HG03108 (cell line): Measurements from ENCODE around the gene OTUB2.

Source experiments
- ATAC-seq: cut with Tn5 transposase; IDR thresholded peaks from one replicate; pipeline ENCODE4 v1.9.1; 2021; ENCODE audit warnings: moderate library complexity; ENCODE audit not compliant: unreplicated experiment

Gene OTUB2

DNA sequence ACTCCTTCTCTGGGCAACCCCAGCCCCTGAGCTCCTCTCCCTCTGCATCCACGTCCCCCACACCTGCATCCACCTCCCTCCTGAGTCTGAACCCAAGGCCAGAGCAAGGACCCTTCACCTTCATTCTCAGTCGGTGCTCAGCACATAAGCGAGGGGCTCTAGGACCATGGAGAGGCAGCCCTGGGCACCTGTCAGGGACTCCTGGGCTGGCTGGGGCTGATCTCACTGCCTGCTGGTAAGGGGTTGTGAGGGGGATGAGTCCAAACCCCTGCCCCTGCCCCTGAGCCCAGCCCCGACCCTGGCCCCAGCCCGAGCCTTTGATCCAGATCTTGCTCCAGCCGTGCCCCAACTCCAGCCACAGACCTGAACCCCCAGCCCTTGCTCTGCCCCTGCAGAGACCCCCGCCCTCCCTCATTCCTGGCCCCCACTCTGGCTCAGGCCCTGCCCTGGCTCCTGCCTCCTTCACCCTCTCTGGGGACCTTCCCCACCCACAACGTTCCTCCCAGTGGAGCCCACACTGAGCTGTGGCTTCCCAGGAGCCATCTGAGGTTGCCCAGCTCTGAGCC is 29.9 kb upstream of the OTUB2 start:
- ATAC-seq, result no peak

DNA sequence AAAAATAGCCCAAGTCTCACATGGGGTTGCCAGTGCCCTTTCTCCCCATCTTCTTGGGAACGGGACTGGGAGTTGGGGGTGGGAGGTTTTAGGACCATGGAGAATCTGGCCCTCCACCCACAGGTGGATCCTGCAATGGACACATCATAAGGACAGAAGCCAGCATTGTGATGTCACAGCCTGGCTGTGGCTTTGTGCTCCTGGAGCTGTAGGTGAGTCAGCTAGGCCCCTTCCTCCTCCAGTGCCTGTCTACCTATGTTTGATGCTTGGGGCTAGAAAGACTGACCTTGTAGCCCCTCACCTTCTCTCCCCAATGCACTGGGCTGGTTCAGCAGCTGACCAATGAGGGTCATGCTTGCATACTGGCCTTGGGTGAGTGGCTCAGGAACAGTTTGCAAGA is 29.1 kb upstream of the OTUB2 start, which contains the start of gene CCDC197:
TSS of gene CCDC197 (plus strand) at position 220 of the 400 bp plus-strand sequence. CDS start 831 bp downstream, outside the sequence.
- ATAC-seq, result no peak

DNA sequence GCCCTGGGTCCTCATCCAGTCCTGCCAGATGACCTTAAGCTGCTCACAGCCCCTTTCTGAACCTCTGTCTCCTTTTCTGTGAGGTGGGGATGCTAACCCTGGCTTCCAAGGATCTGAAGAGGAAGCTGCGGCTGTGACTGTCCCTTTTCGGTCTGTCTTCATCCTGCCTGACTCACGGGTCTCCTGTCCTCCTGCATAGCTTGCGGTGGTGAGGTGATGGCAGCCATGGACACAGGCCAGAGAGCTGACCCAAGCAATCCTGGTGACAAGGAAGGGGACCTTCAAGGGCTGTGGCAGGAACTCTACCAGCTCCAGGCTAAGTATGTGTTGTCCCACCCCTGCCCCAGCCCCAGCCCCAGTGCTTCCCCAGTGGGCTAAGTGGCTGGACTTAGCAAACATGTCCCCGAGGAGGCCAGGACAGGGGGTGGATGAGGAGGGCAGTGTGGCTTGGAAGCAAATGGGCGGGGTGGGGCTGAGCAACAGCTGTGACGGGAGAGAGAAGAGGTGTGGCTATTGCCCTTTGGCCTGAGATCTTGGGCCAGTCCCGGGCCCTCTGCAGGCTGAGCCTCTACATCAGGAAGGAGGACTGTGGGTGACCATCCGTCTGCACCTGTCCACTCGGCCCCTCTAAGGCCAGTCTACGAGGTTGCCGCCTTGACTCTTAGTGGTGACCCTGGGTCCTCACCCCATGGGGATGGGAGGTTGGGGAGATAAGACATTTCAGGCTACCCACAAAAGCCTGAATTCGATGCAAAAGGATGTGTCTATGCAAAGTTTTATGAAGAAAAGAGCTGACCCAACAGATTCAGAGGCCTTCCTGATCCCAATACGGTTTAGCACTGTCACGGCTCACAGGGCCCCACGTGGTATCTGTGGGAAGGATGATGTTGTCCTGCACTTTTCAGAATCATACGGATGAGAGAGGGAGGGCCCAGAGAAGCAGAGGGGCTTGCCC is 27.9 kb upstream of the OTUB2 start:
- ATAC-seq, result no peak

DNA sequence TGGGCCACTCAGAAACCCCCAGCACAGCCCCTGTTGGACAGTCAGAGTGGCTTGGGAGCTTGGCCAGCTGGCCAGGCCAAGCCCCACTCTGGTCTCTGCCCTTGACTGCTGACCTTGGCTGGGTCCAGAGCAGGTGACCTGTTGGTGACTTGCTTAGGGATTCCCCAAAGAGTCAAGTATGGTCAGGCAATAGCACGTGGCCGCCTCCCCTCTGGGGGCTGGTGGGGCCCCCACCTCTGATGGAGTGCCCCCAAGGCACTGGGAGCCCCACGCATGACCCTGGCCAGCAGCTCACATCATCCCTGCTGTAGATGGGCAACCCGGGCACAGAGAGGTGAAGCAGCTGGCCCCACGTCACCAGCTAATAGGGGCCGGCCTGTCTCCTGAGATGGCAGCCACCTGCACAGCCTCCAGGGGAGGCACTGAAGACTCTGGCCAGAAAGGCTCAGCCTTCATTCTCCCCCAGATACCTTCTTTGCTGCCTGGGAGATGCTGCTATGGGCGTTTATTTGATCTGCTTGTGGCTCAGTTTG is 27.2 kb upstream of the OTUB2 start:
- ATAC-seq, result no peak

DNA sequence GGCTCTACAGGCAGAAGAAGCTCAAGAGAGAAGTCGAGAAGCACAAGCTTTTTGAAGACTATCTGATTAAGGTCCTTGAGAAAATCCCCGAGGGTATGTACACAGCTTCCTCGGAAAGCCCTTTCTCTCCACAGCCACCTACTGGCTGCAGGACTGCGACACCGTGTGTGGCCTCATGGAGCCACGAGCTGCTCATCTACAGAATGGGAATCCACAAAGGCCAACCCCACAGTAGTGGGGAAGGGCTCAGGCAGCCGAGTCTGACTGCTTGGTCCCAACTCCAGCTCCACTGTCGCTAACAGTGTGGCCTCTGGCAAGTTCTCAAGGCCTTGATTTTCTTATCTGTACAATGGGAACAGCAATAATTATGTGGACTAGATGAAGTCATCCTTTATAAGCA is 26.6 kb upstream of the OTUB2 start:
- ATAC-seq, result no peak

DNA sequence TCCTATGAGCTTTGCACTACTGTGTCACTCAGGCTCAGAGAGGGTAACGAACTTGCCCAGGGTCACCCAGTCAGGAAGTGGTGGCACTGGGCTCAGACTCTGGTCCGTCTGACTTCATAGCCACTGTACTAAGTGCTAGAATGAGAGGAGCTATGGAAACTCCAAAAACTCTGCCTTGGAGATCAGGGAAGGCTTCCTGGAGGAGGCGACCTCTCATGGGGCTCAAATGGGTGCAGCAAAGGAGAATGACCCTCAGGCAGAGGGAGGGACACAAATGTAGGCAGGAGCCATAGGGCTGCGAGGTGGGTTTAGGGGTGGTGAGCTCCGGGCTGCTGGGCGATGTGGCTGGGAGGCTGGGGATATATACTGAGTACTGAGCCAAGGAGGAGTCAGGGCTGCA is 25.9 kb upstream of the OTUB2 start:
- ATAC-seq, result no peak

DNA sequence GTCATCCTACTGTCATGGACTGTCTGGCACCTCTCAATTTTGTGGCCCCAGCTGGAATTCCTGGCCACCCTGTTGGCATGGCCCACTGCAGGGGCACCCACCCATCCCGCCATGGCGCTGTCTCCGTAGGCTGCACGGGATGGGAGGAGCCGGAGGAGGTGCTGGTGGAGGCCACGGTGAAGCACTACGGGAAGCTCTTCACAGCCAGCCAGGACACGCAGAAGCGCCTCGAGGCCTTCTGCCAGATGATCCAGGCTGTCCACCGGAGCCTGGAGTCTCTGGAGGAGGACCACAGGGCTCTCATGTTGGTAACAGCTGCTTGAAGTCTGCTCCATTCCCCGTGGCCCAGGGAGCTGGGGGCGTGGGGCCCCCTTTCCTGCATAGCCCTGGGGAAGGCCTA is 25.1 kb upstream of the OTUB2 start:
- ATAC-seq, result no peak

DNA sequence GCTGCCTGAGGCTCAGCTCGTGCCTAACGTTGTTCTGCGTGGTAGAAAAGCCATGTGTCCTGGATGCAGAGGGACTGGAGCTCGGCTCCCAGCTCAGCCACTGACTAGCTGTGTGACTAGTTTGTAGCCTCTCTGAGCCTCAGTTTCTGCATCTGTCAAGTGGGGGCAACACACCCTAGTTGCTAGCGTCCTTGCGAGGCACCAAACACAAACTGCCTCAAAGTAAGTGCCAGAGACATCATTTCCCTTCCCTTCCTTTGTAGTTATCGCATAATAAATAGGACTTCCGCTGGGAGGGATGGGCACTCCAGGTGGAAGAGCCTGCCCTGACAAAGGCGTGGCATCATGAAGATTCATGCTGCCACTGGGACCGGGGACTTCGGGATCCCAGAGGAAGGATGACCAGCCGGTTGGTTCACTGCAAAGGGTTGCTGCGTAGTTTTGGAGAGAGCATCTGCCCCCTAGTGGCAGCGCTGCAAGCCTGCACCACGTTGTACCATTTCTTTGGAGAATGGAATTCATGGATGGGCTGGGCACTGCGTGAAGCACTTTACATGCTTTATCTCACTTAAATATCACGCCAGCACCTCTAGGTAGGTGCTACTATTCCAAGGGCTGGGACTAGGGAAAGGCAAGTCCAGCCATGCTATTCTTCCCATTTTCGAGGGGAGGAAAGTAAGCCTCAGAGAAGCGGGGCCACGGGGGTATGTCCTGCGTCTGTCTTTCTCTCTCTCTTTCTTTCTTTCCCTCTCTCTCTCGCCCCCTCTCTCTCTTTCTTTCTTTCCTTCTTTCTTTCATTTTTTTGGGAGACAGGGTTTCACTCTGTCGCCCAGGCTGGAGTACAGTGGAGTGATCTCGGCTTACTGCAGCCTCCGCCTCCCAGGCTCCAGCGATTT is 24.4 kb upstream of the OTUB2 start:
- ATAC-seq, result no peak

DNA sequence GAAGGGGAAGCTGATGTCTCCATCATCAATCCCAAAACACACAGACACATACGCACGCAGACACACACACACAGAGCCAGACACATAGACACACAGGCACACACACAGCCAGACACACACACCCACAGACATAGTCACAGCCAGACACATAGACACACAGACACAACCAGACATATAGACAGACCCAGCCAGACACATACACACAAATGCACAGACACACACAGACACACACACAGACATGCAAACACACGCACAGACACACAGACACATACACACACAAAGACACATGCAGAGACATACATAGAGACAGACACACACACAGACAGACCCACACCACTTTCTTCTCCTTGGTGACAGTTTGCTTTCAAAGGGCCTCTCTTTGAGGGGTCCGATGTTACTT is 22.7 kb upstream of the OTUB2 start:
- no peak for ATAC-seq

DNA sequence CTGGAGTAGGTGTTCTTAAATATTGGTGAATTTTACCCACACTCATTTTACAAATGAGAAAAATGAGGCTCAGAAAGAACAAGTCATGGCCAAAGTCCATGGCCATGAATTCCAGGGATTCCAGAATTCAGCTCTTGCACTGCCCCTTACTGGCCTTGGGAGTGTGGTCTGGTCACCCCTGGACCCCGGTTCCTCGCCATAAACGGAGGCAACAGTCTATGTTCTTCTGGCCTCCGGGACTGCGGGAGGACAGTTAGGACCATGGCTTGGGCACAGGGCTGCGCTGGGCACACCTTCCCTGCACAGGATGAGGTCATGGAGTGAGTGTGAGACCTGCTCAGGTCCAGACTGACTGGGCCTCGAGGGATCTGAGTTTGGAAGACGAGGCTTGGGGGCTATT is 22.1 kb upstream of the OTUB2 start:
- no peak for ATAC-seq

DNA sequence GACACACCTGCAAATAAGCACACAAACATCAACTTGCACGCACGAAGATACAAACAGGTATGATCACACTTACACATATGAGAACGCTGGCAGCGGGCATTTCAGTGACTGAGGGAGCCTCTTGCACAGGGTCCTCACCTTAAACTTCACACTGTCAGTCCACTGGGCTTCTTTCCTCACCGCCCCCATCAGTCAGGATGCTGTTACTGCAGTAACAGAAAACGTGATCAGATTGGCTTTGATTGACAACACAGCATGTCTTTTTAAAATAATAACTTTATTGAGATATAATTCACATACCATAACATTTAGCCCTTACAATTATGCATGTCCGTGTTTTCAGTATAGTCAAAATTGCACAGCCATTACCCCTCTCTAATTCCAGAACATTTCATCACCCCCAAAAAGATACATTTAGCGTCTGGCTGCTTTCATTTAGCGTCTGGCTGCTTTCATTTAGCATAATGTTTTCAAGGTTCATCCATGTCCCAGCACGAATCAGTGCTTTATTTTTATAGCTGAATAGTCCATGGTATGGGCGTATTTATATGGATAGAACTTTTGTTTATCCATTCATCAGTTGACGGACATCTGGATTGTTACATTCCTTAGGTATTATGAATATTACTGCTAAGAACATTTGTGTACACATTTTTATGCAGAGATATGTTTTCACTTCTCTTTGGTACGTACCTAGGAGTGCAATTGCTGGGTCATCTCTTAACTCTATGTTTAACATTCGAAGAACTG is 20.6 kb upstream of the OTUB2 start:
- no peak for ATAC-seq

DNA sequence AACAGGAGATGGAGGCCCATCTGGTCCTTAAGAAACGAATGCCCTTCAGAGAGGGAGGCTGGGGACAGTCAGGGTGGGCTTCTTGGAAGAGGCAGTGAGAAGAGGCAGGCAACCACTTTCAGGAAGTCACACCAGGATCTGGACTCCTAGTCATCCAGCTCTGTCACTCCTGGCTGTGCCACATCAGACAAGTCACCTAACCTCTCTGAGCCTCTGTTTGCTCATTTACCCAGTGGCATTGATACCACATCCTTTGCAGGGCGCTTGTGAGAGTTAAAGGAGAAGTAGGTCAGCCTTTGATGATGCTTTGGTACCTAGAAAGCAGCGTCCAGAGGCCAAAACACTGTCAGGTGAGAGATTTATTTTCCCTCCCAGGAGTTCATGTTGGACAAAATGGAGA is 17.9 kb upstream of the OTUB2 start:
- ATAC-seq, result no peak

DNA sequence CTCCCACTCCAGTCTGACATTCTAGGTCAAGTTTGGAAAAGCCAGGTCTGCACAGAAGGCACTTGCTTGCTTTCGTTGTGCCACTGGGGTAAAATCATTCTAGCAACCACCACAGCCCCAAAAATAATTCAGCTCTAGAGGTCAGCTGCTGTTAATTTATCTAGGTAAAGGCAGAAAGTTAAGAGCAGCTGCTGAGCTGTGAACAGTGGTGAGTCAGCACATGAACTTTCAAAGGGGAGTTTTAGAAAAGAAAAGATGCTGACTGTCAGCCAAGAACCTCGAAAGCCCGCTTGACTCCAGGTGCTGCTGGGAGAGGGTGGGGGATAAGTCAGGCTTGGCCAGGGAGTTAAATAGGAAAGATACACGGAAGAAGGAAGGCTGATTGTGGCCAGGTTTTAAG is 16.4 kb upstream of the OTUB2 start:
- ATAC-seq, result peak; percentile 58

DNA sequence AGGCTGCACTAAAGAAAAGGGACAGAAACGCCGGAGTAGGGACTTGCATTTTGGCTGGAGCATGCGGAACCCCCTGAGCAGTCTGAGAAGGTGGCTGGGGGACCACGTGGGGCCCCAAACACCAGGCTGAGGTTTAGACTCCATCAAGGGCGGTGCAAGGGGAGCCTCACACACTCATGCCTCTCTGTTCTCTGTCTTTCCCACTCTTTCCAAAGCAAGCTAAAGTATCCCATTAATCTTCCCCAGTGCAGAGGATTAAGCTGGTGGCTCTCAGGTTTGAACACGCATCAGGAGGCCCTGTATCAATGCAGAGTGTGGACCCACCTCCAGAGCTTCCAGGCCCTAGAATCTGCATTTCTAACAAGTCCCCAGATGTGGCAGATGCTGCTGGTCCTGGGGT is 15.5 kb upstream of the OTUB2 start:
- ATAC-seq, result no peak

DNA sequence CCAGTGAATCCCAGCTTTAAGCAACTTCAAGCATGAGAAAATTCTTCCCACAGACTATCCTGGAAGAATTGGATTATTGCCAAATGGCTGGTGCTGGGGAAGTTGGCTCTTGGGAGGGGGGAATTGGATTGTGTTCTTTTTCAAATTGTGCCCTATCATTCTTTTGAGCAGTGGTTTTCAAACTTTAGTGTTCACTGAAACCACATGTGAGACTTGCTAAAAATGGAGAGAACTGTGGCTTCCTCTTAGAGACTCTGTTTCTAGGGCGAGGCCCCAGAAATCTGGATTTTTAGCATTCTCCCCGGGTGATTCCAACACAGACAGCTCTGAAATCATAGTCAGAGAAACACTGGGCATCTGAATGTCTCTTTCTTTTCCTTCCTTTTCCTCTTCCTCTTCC is 14.3 kb upstream of the OTUB2 start:
- no peak for ATAC-seq

DNA sequence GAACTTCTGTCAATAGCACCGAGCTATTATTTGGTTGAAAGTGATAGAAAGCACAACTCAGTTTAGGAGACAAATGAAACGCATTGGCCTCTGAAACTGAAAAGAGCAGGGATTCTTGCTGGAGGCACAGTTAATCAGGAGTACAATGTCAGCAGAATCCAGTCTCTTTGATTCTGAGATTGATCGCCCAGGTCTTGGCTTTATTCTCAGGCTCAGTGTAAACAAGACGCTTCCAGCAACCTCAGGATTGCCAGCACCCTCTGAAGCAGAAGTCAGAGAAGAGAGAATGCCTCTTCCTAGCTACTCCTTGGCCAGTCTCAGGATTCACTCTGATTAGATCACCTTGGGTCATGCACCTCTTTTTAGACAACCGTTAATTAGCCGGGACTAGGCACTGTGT is 11.8 kb upstream of the OTUB2 start:
- no peak for ATAC-seq

DNA sequence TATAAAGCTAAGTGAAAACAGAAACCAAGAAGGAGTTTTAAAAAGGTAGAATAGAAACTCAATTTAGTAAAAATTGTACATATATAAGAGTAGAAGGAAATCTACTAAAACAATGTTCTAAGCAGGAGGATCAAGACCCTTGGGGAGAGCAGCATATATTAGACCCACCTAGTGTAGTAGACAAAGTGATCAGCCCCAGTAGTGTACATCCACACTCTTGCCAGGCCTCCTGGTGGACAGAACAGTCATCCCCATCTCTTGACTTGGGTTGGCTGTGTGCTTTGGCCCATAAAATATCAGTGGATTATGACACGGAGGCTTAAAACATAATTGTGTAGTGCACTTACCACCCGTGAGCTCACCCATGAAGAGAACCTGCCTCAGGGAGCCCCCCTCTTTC is 10.9 kb upstream of the OTUB2 start:
- ATAC-seq, result no peak

DNA sequence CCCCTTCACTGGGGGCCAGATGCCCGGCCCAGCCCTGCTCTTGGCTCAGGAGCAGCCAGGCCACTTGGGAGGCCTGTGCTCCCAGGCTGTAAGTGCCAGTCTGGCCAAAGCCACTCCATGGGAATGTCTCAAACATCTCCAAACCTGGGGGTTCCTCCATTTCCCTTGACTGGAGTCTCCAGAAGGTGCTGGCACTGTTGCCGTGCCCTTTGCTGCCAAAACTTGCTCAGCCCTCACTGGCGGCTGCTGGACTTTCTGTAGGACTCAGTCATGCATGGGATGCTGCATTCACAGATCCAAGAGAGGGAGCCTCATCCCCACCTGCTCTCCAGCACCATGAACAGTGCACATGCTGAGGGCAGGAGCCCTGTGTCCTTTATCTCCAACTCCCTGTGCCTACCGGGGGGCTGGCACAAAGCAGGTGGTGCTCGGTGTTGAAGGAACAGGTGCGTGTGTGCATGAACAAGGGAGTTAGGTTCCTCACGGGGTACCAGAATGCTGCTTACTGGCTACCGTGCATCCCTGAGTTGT is 9.6 kb upstream of the OTUB2 start:
- no peak for ATAC-seq

DNA sequence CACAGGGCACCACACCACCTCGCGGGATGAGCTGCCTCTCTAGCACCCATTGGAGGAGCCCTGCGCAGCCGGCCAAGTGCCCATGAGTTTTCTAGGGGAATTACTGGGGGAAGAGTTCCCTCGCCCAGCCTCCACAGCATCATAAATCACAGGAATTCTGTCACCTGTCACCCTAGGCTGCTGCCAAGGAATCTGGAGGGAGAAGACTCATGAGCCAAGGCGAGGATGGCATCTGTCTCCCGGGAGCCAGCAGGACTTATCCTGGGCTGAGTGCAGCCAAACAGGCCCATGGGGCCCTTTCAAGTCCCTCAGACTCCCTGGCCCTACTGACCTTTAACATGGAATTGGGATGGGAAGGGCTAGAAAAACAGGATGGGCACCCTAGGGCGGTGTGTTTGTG is 7.8 kb upstream of the OTUB2 start:
- ATAC-seq, result no peak

DNA sequence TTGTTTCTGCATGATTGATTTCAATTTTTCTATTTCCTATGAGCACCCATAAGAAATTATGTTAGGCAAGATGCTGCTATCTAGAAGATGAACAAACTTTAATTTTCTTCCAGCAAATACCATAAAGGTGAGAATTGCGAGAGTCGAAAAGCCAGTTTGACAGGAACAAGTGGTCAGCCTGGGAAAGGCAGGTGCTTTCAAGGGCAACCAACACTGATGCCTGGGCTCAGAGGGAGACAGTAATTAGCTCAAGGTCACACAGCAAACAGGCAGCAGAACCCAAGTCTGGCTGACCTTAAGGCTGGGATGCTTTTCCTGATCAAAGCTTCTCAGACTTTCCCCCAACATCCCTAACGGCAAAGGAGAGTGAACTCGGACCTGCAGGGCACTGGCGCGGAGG is 6.8 kb upstream of the OTUB2 start:
- no peak for ATAC-seq
